Ishikawa (cell line): Measurements from ENCODE around the gene TMUB1.

ENCODE experiments used
- EP300 ChIP-seq: IDR thresholded peaks from 2 replicates; pipeline ENCODE4 v1.6.1; 2012; ENCODE audit warnings: borderline replicate concordance
- RAD21 ChIP-seq: IDR thresholded peaks from 2 replicates; pipeline ENCODE4 v1.6.1; 2012; ENCODE audit warnings: low read depth
- TCF12 ChIP-seq: IDR thresholded peaks from 2 replicates; pipeline ENCODE4 v1.6.1; 2012; ENCODE audit warnings: low read depth
- YY1 ChIP-seq: IDR thresholded peaks from 2 replicates; pipeline ENCODE4 v1.6.1; 2012; ENCODE audit warnings: low read depth
- TF ChIP-seq, protein P1 (sequence below): IDR thresholded peaks from 2 replicates; pipeline ENCODE4 v1.6.1; 2012

DNA sequence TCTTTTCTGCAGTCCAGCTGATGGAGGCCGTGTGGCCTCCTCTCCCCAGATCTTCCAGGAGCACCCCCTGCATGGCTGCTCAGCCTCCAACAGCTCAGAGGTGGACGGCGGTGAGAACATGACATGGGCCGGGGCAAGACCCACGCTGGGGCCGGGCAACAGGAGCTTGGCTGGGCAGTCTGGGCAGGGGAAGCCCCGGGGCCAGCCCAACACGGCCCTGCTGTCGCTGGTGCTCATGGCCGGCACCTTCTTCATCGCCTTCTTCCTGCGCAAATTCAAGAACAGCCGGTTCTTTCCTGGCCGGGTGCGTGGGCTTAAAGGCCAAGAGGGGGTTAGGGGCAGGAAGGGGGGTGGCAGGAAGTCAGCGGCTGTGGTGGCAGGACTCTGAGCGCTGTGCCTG, 9.3 kb downstream of the TMUB1 start:
- TF ChIP-seq EP300 (no peak), YY1 (no peak), TCF12 (no peak), RAD21 (no peak)
- TF ChIP-seq, protein P1, sequence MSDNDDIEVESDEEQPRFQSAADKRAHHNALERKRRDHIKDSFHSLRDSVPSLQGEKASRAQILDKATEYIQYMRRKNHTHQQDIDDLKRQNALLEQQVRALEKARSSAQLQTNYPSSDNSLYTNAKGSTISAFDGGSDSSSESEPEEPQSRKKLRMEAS = no peak
